Osteocyte (in vitro differentiated cells): ENCODE measurements around the gene TREML4. TPM values are rescaled to one million over a fixed set of nuclear protein-coding genes. Genes with fewer than 3 reads are reported as not detected.
A peak's percentile ranks its signal among the peaks of the same experiment; 100 is the strongest.

ENCODE experiments used
- DNase-seq: peaks from one replicate; pipeline ENCODE4 v3.0.0; 2021; ENCODE audit warnings: mixed read lengths; ENCODE audit not compliant: unreplicated experiment; ENCODE audit errors: extremely low spot score
- H3K27ac Mint-ChIP-seq: one replicate; pipeline ENCODE4 v1.8.0; 2021; ENCODE audit warnings: mild to moderate bottlenecking, mixed read lengths; ENCODE audit not compliant: unreplicated experiment
- H3K27me3 Mint-ChIP-seq: one replicate; pipeline ENCODE4 v1.8.0; 2021; ENCODE audit warnings: mixed read lengths; ENCODE audit not compliant: unreplicated experiment
- H3K36me3 Mint-ChIP-seq: one replicate; pipeline ENCODE4 v1.8.0; 2021; ENCODE audit warnings: mixed read lengths; ENCODE audit not compliant: unreplicated experiment
- H3K4me1 Mint-ChIP-seq: one replicate; pipeline ENCODE4 v1.8.0; 2021; ENCODE audit warnings: mixed read lengths; ENCODE audit not compliant: unreplicated experiment
- H3K4me3 Mint-ChIP-seq: one replicate; pipeline ENCODE4 v1.8.0; 2021; ENCODE audit warnings: mild to moderate bottlenecking, moderate library complexity, mixed read lengths; ENCODE audit not compliant: unreplicated experiment
- H3K9me3 Mint-ChIP-seq: one replicate; pipeline ENCODE4 v1.8.0; 2021; ENCODE audit warnings: mixed read lengths; ENCODE audit not compliant: unreplicated experiment
- total RNA-seq: library from RNA; stranded (reverse); gene quantifications from 2 replicates; pipeline ENCODE4 v1.2.1, GENCODE V29; 2021
- TF ChIP-seq, protein P1 (sequence below): fragments of 200-600 bp; sonication (generic); IDR thresholded peaks from 2 replicates; pipeline ENCODE4 v1.5.0; 2021; ENCODE audit warnings: antibody characterized with exemption, mild to moderate bottlenecking, moderate library complexity

Gene TREML4
- total RNA-seq, 1 donor from 2014 or later = not detected

DNA sequence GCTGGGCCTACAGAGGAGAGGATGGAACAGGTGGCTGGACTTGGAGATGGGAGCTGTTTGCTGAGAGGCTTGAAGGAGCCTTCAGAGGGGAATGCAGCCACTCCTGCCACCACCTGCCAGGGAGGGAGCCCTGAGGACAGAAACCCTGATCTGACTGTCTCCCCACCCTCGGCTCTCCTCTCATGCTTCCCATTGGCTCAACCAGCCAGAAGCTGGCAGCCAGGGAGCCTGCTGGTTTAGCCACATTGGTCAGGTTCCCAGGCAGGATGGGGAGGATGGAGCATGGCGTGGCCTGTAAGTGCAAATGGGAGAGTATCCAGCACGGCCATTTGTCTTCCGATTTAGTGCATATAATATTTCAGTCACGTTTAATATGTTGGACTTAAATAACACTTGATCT lies 45.6 kb downstream of the TREML4 start:
- peaks cover 43% of the 10 kb centered on the region for H3K27me3 Mint-ChIP-seq
- H3K4me1 Mint-ChIP-seq = peaks cover under 1% of the 10 kb centered on the region
- no peaks in the 10 kb centered on the region for H3K36me3 Mint-ChIP-seq
- no peak overlapping the region for H3K27ac Mint-ChIP-seq
- DNase-seq = peak; percentile 66
- no peak overlapping the region for H3K4me3 Mint-ChIP-seq
- no peaks in the 10 kb centered on the region for H3K9me3 Mint-ChIP-seq
- TF ChIP-seq, protein P1, sequence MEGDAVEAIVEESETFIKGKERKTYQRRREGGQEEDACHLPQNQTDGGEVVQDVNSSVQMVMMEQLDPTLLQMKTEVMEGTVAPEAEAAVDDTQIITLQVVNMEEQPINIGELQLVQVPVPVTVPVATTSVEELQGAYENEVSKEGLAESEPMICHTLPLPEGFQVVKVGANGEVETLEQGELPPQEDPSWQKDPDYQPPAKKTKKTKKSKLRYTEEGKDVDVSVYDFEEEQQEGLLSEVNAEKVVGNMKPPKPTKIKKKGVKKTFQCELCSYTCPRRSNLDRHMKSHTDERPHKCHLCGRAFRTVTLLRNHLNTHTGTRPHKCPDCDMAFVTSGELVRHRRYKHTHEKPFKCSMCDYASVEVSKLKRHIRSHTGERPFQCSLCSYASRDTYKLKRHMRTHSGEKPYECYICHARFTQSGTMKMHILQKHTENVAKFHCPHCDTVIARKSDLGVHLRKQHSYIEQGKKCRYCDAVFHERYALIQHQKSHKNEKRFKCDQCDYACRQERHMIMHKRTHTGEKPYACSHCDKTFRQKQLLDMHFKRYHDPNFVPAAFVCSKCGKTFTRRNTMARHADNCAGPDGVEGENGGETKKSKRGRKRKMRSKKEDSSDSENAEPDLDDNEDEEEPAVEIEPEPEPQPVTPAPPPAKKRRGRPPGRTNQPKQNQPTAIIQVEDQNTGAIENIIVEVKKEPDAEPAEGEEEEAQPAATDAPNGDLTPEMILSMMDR = no peak

DNA sequence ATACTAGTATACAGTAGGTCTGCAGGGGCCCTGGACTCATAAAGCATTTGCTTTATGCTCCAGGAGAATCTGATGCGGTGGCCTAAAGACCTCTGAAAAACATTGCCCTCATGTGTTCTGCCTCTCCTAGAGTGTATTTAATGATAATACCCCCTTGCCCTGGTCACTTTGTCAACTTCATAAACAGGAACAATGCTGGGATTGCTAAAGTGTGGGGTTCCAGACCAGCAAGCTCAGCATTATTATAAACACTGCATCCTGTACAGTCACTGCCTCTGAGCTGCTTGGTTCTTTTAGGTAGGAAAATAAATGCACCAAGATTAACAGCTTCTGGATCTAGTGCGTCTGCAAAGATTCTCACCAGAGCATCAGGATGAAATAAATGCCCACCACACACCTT lies 46.1 kb downstream of the TREML4 start:
- Mint-ChIP-seq H3K27ac (no peak overlapping the region), H3K27me3 (peaks cover 48% of the 10 kb centered on the region), H3K36me3 (no peaks in the 10 kb centered on the region), H3K9me3 (no peaks in the 10 kb centered on the region), H3K4me3 (no peak overlapping the region), H3K4me1 (peaks cover 3% of the 10 kb centered on the region)
- TF ChIP-seq, protein P1 = no peak
- DNase-seq = no peak

DNA sequence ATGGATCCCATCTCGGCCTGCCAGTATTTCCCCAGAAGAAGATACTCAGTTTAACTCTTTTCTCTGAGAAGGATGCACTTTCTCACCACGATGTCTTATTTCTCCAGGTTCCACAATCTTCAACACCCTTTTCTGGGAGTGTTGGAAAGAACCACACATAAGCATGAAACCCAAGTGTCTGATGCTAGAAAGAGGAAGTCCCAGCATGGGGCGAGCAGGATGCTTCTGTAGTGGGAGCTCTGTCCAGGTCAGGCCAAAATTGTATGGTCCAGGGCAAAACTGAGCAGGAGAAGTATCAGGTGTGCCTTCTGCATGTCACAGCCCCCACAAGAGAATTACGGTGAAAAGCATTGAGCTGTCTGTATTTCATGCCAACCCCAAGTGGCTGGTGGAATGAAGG lies 47.3 kb downstream of the TREML4 start:
- Mint-ChIP-seq H3K4me1 (peaks cover 3% of the 10 kb centered on the region), H3K9me3 (no peaks in the 10 kb centered on the region), H3K36me3 (no peaks in the 10 kb centered on the region), H3K27me3 (peaks cover 51% of the 10 kb centered on the region), H3K27ac (no peak overlapping the region), H3K4me3 (no peak overlapping the region)
- DNase-seq = no peak
- TF ChIP-seq, protein P1 = no peak

DNA sequence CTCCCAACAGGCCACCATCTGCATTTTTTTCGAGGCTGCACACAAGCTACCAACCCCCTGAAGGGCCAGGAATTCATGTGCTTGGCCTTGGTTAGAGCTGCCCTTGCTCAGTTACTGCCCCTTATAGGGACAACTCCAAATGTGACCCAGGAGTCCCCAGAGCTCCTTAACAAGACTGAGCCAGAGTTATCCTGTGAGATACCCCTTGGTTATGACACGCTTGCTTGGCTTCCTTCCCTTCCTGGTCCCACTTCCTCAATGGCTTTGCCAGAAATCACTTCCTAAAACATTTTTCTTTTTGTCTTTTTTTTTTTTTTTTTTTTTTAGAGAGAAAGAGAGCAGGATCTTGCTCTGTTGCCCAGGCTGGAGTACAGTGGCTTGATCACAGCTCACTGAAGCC lies 49.5 kb downstream of the TREML4 start:
- H3K9me3 Mint-ChIP-seq = no peaks in the 10 kb centered on the region
- H3K27me3 Mint-ChIP-seq = peaks cover 49% of the 10 kb centered on the region

DNA sequence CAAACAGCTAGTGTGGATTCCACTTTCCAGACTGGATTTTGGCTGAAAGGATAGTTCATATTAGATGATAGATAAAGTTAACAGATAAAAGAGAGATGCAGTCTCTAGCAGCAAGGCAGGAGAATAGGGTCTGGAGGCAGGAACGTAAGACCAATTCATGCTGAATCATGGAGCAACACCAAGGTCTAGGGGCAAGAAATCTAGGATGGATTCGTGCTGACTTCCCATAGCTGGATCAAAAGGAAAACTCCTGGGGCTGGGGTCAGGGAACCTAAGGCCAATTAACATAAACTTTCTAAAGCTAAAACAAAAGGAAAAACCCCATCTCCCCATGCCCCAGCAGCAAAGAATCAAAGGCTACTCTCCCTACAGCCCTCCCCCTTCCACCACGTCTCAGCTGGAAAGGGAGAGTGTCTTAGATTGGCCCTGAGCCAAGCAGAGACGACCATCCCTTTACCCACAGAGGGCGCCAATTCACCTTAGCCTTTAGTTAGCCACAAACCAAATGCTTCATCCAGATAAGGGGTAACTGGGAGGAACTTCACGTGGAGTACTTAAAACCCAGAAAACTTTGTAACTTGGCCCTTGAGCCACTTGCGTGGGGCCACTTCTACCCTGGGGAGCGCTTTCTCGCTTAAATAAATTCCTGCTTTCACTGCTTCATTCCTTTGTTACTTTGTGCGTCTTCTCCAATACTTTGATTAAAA lies 50.7 kb downstream of the TREML4 start:
- H3K4me1 Mint-ChIP-seq = peaks cover 3% of the 10 kb centered on the region
- no peak overlapping the region for H3K4me3 Mint-ChIP-seq
- H3K9me3 Mint-ChIP-seq = no peaks in the 10 kb centered on the region
- H3K36me3 Mint-ChIP-seq = no peaks in the 10 kb centered on the region
- peaks cover 55% of the 10 kb centered on the region for H3K27me3 Mint-ChIP-seq
- H3K27ac Mint-ChIP-seq = no peak overlapping the region
- peak; percentile 68 for DNase-seq
- TF ChIP-seq, protein P1 = peak; percentile 59

More for the DNA sequence above, 49.5 kb downstream of the TREML4 start:
- H3K36me3 Mint-ChIP-seq = no peaks in the 10 kb centered on the region
- no peak for DNase-seq
- peaks cover 3% of the 10 kb centered on the region for H3K4me1 Mint-ChIP-seq
- TF ChIP-seq, protein P1 = no peak
- no peak overlapping the region for H3K4me3 Mint-ChIP-seq
- no peak overlapping the region for H3K27ac Mint-ChIP-seq
